Measurements from ENCODE around the gene CPED1.

DNA sequence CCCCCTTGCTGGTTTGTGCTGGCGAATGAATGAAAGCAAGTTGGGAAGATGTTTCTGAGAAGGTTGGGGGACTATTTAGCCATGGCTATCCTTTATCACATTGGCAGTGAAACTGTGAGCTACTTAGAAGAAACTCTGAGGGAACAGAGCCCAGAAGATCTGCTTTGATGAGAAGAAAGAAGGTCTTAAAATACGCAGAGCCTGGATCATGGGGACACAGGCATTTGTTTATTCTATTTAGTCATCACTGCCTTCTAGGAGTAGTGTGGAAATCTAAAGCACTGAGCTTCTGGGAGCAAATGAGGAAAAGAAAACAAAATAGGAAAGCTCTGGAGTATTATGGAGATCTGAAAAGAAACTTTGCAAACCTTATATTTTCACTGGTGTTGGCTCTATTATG, 28.5 kb downstream of the CPED1 start:
- TF ChIP-seq, protein P1, sequence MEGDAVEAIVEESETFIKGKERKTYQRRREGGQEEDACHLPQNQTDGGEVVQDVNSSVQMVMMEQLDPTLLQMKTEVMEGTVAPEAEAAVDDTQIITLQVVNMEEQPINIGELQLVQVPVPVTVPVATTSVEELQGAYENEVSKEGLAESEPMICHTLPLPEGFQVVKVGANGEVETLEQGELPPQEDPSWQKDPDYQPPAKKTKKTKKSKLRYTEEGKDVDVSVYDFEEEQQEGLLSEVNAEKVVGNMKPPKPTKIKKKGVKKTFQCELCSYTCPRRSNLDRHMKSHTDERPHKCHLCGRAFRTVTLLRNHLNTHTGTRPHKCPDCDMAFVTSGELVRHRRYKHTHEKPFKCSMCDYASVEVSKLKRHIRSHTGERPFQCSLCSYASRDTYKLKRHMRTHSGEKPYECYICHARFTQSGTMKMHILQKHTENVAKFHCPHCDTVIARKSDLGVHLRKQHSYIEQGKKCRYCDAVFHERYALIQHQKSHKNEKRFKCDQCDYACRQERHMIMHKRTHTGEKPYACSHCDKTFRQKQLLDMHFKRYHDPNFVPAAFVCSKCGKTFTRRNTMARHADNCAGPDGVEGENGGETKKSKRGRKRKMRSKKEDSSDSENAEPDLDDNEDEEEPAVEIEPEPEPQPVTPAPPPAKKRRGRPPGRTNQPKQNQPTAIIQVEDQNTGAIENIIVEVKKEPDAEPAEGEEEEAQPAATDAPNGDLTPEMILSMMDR (IDR thresholded peaks at IDR 0.05), result no peak
- TF ChIP-seq POLR2A (IDR thresholded peaks at IDR 0.05), result no peak
